Liver (tissue), 3 donors: ENCODE results near the gene SLC35A3.

ENCODE experiments used
- CTCF ChIP-seq: fragments of 150-350 bp; IDR thresholded peaks from 2 replicates; pipeline ENCODE4 v1.5.1; 2017; ENCODE audit warnings: improper control_type of control experiment, low read depth, low read length; ENCODE audit not compliant: missing input control
- FOXA1 ChIP-seq: IDR thresholded peaks from 2 replicates; pipeline ENCODE4 v1.6.1; 2016; ENCODE audit warnings: antibody characterized with exemption
- JUND ChIP-seq, 2 donors: IDR thresholded peaks; 2 replicates each; pipeline ENCODE4 v1.6.1; 2016; ENCODE audit warnings: antibody characterized with exemption in 2 of 2
- NR2F2 ChIP-seq: IDR thresholded peaks from 2 replicates; pipeline ENCODE4 v1.6.1; 2016; ENCODE audit warnings: antibody characterized with exemption
- TAF1 ChIP-seq: conservative IDR thresholded peaks from 2 replicates; pipeline ENCODE4 v1.6.1; 2016; ENCODE audit warnings: antibody characterized with exemption, mild to moderate bottlenecking
- donor health status: healthy.
- donor health status: healthy.

DNA sequence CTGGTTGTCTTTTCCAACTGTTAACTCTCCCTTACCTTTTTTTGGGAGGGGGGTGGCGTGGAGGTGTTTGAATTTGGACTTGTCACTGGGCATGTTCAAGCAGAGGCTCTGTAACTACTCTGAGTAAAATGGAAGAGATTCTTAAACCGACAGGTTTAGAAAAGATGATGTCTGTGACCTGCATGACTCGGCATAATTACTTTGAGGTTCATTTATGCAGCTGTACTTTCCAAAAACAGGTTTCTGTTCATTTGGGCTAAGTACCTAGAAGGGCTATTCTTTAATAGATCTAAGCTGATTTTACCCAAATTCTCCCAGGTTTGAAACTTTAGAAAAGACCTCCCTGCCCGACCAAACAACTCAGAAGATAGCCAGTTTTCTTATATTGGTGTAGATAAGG lies 80.3 kb downstream of the SLC35A3 start:
- no peak for TF ChIP-seq CTCF
- TF ChIP-seq FOXA1: no peak
- no peak for TF ChIP-seq NR2F2
- no peak for TF ChIP-seq TAF1
- no peak for TF ChIP-seq JUND (IDR thresholded peaks at IDR 0.05)
